T1000 (cell line): Measurements from ENCODE around the gene MOXD1.
"Not testable (repeated sequence)": the region's sequence is repeated elsewhere in the genome, so short reads cannot be mapped to it uniquely, and the experiment has no call there.

Experiments
- DNase-seq: peaks from one replicate; lab custom pipeline; 2025; ENCODE audit warnings: mixed read lengths; lab: John Stamatoyannopoulos, UW

Gene MOXD1

GRCh38 chr6:132354517-132355167 is 46.6 kb downstream of the MOXD1 start:
- DNase-seq, result no peak

GRCh38 chr6:132351986-132352385 is 49.3 kb downstream of the MOXD1 start:
- DNase-seq, result not testable (repeated sequence)

- no peak for DNase-seq
Observed at GRCh38 chr6:132348231-132348630, 53.0 kb downstream of the MOXD1 start.

GRCh38 chr6:132344811-132345210 is 56.5 kb downstream of the MOXD1 start:
- no peak for DNase-seq

GRCh38 chr6:132341646-132342045 is 59.6 kb downstream of the MOXD1 start:
- no peak for DNase-seq

- no peak for DNase-seq
Observed at GRCh38 chr6:132334521-132334885, 66.8 kb downstream of the MOXD1 start.

GRCh38 chr6:132333639-132334520 is 67.4 kb downstream of the MOXD1 start:
- DNase-seq, result peak; percentile 17

DNA sequence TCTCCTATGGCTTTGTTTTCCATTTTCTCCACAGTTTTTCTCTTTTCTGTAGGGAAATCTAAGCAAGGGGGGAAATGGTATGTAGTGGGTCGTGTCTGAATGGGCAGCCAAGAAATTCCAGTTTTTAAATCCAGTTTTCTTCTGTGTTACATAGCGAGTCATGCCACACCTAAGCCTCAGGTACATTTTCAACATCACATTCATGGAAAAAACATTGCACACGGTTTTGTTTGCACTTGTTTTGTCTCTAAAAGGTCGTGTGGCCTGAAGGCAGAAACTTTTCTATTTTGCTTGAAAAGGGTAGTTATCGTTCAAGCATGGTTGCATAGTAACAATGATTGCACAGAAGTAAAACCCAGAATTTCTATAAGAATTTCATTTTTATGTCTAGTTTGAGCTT is 70.5 kb downstream of the MOXD1 start:
- DNase-seq, result no peak

DNA sequence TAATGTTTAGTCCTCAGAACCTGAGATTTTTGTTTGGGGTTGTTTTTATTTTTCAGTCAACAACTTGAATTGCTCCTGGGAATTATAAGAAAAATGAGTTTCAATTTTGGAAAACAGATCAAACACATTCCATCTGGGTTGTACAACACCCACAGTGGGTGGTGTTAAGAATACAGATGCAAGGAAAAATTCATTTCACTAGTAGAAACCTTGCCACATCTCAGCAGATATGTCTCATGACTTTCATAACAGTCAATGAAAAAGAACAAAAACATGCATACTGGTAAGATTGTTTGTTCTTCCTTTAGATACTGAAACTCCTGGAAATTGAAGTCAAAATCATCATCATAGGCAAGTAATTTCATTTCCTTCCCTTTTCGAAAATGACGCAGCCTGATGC is 78.9 kb downstream of the MOXD1 start:
- no peak for DNase-seq

- DNase-seq, result no peak
Observed at GRCh38 chr6:132320007-132320406, 81.3 kb downstream of the MOXD1 start.

DNA sequence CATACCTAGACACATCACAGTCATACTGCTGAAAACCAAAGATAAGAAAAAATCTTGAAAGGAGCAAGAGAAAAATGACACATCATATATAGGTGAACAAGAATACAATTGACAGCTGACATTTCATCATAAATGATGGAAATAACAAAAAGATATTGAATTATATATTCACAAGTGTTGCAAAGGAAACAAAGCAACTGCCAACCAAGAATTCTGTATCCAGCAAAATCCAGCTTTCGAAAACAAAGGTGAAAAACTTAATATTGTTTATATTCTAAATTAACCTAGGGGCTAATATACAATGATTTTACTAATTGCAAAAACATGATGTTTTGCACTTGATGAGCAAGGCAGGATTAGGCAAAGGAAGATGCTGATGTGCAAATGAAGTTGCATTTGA is 84.3 kb downstream of the MOXD1 start:
- no peak for DNase-seq

DNA sequence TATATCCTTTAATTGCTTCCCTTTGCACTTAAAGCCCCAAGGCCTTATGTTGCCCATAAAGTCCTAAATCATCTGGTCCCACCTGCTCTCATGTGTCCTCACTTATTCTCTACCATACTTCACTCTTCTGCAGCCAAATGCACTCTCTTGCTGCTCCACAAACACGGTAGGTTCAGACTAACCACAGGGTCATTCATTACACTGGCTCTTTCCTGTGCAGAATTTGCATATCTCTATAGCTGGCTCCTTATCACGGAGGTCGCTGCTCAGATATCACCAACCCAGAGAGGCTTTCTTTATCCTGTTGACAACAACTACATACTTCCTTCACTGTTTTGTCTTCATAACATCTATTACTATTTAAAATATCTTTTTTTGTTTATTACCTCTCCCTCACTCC is 86.8 kb downstream of the MOXD1 start:
- DNase-seq, result no peak

GRCh38 chr6:132310921-132311320 is 90.4 kb downstream of the MOXD1 start:
- DNase-seq, result no peak

DNA sequence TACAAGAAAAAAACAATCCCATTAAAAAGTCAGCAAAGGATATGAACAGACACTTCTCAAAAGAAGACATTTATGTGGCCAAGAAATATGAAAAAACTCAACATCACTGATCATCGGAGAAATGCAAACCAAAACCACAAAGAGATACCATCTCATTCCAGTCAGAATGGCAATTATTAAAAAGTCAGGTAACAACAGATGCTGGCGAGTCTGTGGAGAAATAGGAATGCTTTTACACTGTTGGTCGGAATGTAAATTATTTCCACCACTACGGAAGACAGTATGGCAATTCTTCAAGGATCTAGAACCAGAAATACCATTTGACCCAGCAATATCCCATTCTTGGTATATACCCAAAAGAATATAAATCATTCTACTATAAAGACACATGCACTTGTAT is 91.1 kb downstream of the MOXD1 start:
- not testable (repeated sequence) for DNase-seq

DNA sequence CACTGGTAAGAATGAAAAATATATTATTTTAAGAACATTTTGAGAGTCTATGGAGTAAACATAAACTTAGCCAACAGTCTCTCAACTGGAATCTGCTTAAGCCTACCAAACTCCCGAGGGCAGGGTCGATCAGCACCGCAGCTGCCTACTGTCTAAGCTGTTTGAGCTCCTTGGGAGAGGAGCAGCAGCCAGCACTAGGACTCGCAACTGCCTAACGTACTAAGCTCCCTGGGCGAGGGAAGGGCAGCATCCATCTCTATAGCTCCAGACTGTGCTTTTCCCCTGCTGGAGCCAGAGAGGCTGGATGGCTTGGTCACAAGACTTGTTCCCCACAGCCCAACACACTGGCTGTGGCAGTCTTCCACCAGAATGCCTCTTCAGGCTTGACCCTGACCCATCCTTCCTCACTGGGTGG is 96.4 kb downstream of the MOXD1 start:
- no peak for DNase-seq

- DNase-seq, result no peak
Observed at GRCh38 chr6:132300323-132300949, 100.8 kb downstream of the MOXD1 start.

DNA sequence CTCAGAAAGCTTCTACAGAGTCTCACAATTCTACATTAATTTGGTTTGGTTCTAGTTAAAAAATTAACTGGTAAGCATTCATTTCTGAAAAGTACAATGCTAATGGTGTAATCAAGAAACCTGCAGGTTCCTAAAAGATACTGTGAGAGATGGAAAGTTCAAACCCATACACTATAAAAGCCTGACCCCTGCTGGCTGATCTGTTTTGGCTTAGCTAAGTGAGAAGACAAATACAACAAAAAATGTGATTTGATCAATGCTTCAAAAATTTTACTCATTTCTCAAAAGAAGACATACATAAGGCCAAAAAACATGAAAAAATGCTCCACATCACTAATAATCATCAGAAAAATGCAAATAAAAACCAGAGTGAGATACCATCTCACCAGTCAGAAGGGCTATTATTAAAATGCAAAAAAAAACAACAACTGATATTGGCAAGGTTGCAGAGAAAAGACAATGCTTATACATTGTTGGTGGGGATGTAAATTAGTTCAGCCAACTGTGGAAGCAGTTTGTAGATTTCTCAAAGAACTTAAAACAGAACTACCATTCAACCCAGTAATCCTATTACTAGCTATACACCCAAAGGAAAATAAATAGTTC is 102.8 kb downstream of the MOXD1 start:
- DNase-seq, result peak; percentile 8

DNA sequence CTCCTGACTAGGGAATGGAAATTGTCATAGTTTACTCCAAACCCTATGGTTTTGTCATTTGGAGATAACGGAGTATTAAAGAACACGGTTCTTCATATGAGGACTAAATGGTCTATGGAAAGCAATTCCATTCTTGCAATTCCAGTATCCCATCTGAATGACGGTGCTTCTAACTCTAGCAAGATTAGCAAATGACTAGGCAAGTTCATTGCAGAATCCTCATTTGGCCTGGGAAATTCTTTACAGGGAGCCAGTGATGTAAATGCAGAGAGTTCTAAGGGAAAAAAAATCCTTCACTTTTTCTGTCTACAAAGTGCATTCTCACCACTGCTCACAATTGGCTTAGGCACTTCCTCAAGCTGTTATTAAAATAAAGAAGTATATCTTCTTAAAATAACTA is 111.5 kb downstream of the MOXD1 start:
- no peak for DNase-seq

GRCh38 chr6:132287101-132287500 is 114.2 kb downstream of the MOXD1 start:
- DNase-seq, result no peak

DNA sequence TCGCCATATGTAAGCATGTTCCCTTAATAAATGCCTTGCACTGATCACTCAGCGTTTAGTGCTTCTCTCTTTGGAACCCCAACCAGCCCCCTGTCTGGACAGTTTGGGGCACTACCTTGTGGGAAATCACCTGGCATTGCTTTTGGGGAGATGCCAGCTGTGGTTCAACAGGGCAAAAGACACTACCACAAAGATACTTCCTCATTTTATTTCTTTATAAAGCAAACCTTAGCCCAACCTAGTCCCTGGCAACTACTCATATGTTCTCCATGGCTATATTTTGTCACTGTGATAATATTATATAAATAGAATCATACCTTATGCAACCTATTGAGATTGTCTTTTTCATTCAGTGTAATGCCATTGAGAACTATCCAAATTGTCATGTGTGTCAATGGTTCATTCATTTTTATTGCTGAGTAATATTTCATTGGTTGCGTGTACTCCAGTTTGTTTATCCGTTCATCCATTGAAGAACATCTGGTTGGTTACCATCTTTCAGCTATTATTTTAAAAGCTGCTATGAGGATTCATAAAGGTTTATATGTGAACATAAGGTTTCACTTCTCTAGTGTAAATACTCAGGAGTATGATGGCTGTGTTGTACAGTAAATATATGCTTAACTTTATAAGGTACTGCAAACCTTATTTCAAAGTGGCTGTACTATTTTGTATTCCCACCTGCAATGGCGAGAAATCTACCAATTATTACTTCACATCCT is 114.8 kb downstream of the MOXD1 start:
- no peak for DNase-seq

- DNase-seq, result no peak
Observed at GRCh38 chr6:132285004-132285780, 116.1 kb downstream of the MOXD1 start.
